Right lobe of liver (tissue), 6 donors: ENCODE data around the gene SNAP25. TPM values are rescaled to one million over a fixed set of nuclear protein-coding genes. Genes with fewer than 3 reads are reported as not detected.

ENCODE experiments used
- ATAC-seq, 4 donors: fragments of 200-7000 bp; cut with Tn5 transposase; one replicate each; pipeline ENCODE4 v1.9.1; 2020; ENCODE audit warnings: mild to moderate bottlenecking in 4 of 4, moderate library complexity in 4 of 4
- DNase-seq, 3 donors: peaks; one replicate each; pipeline ENCODE4 v3.0.0-alpha.2; 2020
- H3K27ac ChIP-seq, 3 donors: fragments of 200-600 bp; one replicate each; pipeline ENCODE4 v1.8.0; 2022
- H3K27me3 ChIP-seq, 2 donors: fragments of 200-600 bp; one replicate each; pipeline ENCODE4 v1.8.0; 2022
- H3K36me3 ChIP-seq, 4 donors: fragments of 200-600 bp; sonication (generic) in 1 of 4; one replicate each; pipeline versions ENCODE4 v1.5.1 to v1.8.0; 2017 to 2022; ENCODE audit warnings: control low read depth in 1 of 4
- H3K4me1 ChIP-seq, 4 donors: fragments of 200-600 bp; sonication (generic) in 1 of 4; one replicate each; pipeline versions ENCODE4 v1.5.1 to v1.8.0; 2017 to 2022; ENCODE audit warnings: control low read depth in 1 of 4
- H3K4me3 ChIP-seq, 3 donors: fragments of 200-600 bp; one replicate each; pipeline ENCODE4 v1.8.0; 2022
- H3K9me3 ChIP-seq, 4 donors: fragments of 200-600 bp; sonication (generic) in 1 of 4; one replicate each; pipeline versions ENCODE4 v1.5.1 to v1.8.0; 2017 to 2022; ENCODE audit warnings: control low read depth in 1 of 4
- CTCF ChIP-seq, 4 donors: fragments of 200-600 bp in 3 of 4; fragments of 450-650 bp in 1 of 4; IDR thresholded peaks; one replicate each; pipeline versions ENCODE4 v1.5.1 to v1.8.0; 2016 to 2022; ENCODE audit warnings: antibody characterized with exemption in 4 of 4, mild to moderate bottlenecking in 2 of 4
- POLR2A ChIP-seq: fragments of 450-650 bp; IDR thresholded peaks from one replicate; pipeline ENCODE4 v1.6.1; 2017; ENCODE audit warnings: antibody characterized with exemption, mild to moderate bottlenecking
- WGBS: methylation state at CpG from one replicate; pipeline ENCODE4 v1.1.6; 2018; ENCODE audit warnings: low coverage, low lambda C conversion rate; ENCODE audit not compliant: insufficient coverage; ENCODE audit errors: missing lambda C conversion rate; 5-methylcytosine and 5-hydroxymethylcytosine counted together
- intact Hi-C, 2 donors: fragments of 100-400 bp; cut with DNase I; formaldehyde crosslinking; loops; one replicate each; pipeline versions ENCODE4 v1.11.2 to v1.14.1; 2022
- total RNA-seq, 6 experiments: library from RNA; depleted of rRNA in 2 of 6; stranded (reverse); fragments of >200 nt in 2 of 6; fragmentation: NEBNext Ultra II Directional in 3 of 6; extraction: Animal tissue kit (Norgen Biotek cat#: 25700) in 3 of 6; gene quantifications; one replicate each; pipeline versions ENCODE4 v1.1.0 to v1.2.4, GENCODE V29; 2016 to 2023
- donor health status: DM: no; HTN: yes; CAD: no.
- donor health status: DM: no; HTN: no; CAD: no.
- donor health status: DM: no; HTN: no; CAD: no.
- donor health status: DM: no; HTN: yes; CAD: no.
- donor health status: DM: no; HTN: yes; CAD: no.

Gene SNAP25
- total RNA-seq, 6 experiments from 2014 or later: 0.23 to 0.32 TPM; not detected in 4

GRCh38 chr20:10314198-10314597 is 95.6 kb downstream of the SNAP25 start:
- TF ChIP-seq CTCF (IDR thresholded peaks at IDR 0.05): no peak
- TF ChIP-seq POLR2A: no peak
- intact Hi-C loops: no loop called here

GRCh38 chr20:10315138-10315537 is 96.5 kb downstream of the SNAP25 start:
- no peak overlapping the region for H3K4me3 ChIP-seq
- H3K27ac ChIP-seq: no peak overlapping the region
- intact Hi-C loops: no loop called here
- no peaks in the 10 kb centered on the region for H3K4me1 ChIP-seq
- TF ChIP-seq CTCF (IDR thresholded peaks at IDR 0.05) (no peak), POLR2A (no peak)
- DNase-seq (no peak), ATAC-seq (no peak)
- WGBS: 69% methylated on average over 4 of the region's 5 CpGs
- no peaks in the 10 kb centered on the region for H3K9me3 ChIP-seq
- no peaks in the 10 kb centered on the region for H3K27me3 ChIP-seq
- H3K36me3 ChIP-seq: no peaks in the 10 kb centered on the region

More at GRCh38 chr20:10314198-10314597, 95.6 kb downstream of the SNAP25 start:
- no peak for DNase-seq
- Histone ChIP-seq H3K27ac (no peak overlapping the region), H3K27me3 (no peaks in the 10 kb centered on the region), H3K4me1 (no peaks in the 10 kb centered on the region), H3K4me3 (no peak overlapping the region), H3K9me3 (no peaks in the 10 kb centered on the region), H3K36me3 (no peaks in the 10 kb centered on the region)
- no peak for ATAC-seq
- WGBS: 67% methylated on average over 2 of the region's 2 CpGs

GRCh38 chr20:10316582-10316981 is 98.0 kb downstream of the SNAP25 start:
- H3K36me3 ChIP-seq: no peaks in the 10 kb centered on the region
- H3K9me3 ChIP-seq: no peaks in the 10 kb centered on the region
- WGBS: 36% methylated on average over 2 of the region's 2 CpGs
- no peaks in the 10 kb centered on the region for H3K27me3 ChIP-seq
- intact Hi-C loops: no loop called here
- peak; percentile 34 to 58 (median 49) for DNase-seq
- TF ChIP-seq POLR2A (no peak), CTCF (IDR thresholded peaks at IDR 0.05) (peak; percentile 33 to 60 (median 56))
- no peak overlapping the region for H3K27ac ChIP-seq
- ATAC-seq: peak; percentile 72 to 83 (median 76)
- no peaks in the 10 kb centered on the region for H3K4me1 ChIP-seq
- no peak overlapping the region for H3K4me3 ChIP-seq

- intact Hi-C loops: no loop called here
- no peak for ATAC-seq
- no peak for TF ChIP-seq POLR2A
- TF ChIP-seq CTCF (IDR thresholded peaks at IDR 0.05): no peak
Measured at GRCh38 chr20:10318291-10319024, 99.8 kb downstream of the SNAP25 start.

More at GRCh38 chr20:10318291-10319024, 99.8 kb downstream of the SNAP25 start:
- H3K27ac ChIP-seq: no peak overlapping the region
- 73% methylated on average over 5 of the region's 5 CpGs for WGBS
- H3K36me3 ChIP-seq: no peaks in the 10 kb centered on the region
- no peak for DNase-seq
- H3K4me3 ChIP-seq: no peak overlapping the region
- no peaks in the 10 kb centered on the region for H3K27me3 ChIP-seq
- no peaks in the 10 kb centered on the region for H3K4me1 ChIP-seq
- no peaks in the 10 kb centered on the region for H3K9me3 ChIP-seq
